HG02798 (cell line): Measurements from ENCODE around the gene CECR2.
"Not testable (repeated sequence)": the region's sequence is repeated elsewhere in the genome, so short reads cannot be mapped to it uniquely, and the experiment has no call there.

Experiments used
- ATAC-seq: cut with Tn5 transposase; IDR thresholded peaks from one replicate; pipeline ENCODE4 v1.9.1; 2021; ENCODE audit warnings: mild to moderate bottlenecking; ENCODE audit not compliant: unreplicated experiment, poor library complexity

Gene CECR2

DNA sequence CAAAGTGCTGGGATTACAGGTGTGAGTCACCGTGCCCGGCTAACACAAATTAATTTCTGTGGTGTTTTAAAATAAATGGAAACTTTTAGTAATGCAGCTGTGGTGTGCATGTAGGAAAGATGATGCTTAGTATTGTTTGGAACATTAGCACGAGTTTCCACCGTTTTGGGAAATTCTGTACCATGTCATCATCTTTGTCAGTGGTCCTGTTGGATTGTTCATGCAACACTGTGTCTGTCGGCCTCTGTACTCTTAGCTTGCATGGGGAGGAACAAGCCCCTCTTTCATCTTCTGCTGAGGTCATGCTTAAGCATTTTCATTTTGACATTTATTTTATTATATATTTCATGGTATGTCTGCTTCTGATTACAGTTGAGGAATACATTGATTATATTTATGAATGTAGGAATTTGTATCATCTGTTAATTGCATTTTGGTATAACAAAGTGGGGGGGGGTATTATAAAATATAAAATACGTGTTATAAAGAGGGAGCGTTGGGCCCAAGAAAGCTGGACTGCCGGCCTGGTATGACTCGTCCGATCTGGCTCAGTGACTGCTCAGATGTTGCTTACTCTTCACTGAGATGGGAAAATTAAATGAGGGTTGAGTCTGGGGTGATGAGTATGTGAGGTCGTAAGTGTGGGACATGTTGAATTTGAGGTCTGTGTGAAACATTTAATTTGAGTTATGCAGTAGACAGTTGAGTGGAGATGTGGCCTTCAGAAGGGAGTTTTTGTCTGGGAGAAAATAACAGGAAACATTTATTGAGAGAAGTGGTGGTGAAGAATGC, 28.7 kb downstream of the CECR2 start:
- no peak for ATAC-seq

DNA sequence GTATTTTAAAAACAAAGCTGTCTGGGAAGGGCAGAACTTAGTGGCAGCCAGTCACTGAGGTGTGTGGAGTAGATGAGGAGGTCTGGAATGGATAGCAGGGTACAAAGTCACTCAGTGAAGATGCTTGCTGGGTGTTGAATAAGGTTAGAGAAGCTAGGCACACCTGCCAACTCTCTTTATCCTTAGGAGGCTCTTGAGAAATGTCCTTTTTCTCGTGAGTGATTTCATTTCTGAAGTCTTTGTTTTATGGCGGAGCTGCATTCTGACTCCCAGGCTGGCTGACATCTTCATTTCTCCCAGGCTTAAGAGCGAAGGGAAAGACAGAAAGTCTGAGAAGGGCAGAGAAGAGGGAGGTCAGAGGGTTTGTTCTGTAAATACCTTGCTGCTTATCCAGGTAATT, 31.0 kb downstream of the CECR2 start:
- no peak for ATAC-seq

DNA sequence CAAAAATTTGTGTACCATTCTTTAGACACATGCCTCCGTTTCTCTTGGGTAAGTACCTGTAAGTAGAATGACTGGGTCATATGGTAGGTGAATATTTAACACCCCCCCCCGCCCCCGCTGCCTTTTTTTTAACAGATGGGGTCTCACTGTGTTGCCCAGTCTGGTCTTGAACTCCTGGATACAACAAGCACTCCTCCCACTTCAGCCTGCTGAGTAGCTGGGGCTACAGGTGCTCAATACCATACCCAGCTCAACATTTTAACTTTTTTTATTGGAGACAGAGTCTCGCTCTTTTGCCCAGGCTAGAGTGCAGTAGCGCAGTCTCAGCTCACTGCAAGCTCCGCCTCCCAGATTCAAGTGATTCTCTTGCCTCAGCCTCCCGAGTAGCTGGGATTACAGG, 32.5 kb downstream of the CECR2 start:
- ATAC-seq: no peak

DNA sequence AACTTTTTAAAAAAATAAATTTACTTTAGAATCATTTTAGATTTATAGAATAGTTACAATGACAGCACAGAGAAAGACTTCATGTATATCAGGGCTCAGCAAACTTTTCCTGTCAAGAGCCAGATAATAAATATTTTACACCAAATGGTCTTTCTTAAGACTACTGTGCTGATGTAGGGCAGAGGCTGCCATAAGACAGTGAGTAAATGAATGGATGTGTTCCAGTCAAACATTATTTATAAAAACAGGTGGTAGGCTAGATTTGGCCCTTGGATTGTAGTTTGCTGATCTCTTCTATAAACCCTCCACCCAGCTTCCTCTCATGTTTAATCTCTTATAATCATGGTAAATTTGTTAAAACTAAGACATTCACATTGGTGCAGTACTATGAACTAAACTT, 33.0 kb downstream of the CECR2 start:
- ATAC-seq: no peak

DNA sequence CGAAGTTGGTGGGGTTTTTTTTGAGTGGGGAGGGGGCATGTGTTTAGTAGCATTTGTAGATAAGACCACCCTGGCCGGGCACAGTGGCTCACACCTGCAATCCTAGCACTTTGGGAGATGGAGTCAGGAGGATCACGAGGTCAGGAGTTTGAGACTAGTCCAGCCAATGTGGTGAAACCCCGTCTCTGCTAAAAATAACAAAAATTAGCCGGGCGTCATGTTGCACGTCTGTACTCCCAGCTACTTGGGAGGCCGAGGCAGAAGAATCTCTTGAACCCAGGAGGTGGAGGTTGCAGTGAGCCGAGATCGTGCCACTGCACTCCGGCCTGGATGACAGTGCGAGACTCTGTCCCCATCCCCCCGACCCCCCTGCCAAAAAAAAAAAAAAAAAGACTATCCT, 34.6 kb downstream of the CECR2 start:
- ATAC-seq: no peak

DNA sequence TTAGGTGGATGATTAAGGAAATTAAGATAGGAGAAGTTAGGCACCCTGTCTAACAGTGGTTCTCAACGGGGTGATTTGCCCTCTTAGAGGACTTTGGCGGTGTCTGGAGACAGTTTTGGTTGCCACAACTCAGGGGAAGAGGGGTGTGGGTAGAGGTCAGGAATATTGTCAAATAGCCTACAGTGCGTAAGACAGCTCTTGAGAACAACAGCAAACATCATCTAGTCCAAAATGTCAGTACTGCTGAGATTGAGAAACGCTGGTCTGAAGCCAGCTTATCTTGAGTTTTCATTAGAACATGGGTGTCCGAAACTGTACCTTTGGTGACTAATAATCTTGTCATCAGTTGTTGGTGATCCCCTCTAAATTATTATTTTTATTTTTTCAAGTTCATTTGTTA, 38.4 kb downstream of the CECR2 start:
- no peak for ATAC-seq

DNA sequence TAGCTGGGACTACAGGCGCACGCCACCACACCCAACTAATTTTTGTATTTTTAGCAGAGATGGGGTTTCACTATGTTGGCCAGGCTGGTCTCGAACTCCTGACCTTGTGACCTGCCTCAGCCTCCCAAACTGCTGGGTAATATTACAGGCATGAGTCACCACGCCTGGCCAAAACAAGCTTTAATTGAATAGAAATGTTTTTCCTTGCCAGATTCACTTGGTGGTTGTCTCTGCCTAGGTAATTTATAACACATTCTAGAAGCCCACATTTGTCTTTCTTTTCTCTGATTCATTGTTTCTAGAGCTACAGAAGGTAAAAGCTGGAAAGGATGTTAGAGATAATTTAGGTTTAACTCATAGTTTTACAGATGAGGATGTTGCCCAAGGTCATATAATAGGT, 41.3 kb downstream of the CECR2 start:
- no peak for ATAC-seq

DNA sequence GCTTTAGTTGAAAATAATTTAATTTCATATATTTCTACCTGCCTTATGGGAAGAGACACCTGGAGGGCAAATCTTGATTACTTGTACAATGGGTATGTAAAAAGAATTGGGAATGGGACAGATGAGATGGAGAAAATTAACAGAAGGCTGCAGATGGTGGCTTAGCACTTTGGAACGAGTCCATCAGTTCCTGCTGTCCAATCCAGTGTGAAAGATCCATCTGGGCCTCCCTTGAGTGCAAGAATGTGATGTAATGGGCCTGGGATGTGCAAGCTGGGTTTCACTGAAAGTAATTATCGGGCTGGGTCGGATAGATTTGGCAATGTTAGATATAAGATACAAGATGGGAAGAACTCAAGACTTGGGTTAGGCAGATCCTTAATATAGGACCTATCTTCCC, 42.0 kb downstream of the CECR2 start:
- no peak for ATAC-seq

DNA sequence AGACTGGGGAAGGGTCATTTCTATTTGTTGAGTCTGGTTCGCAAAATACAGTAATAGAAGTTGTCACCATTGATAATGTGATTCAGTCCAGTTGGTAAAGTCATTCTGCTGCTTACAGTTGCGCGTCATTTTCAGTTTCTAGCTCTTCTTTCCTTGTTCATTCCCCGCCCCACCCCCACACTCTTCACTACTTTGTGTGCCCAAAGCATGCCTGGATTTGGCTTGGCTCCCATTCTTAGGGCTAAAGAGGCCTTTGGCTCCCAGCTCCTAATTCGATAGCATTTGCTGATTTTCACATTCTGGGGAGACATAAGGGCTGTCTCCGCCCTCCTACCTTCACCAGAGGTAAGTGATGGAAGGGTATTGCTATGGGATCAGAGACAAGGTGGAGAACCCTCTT, 43.0 kb downstream of the CECR2 start:
- ATAC-seq: no peak

DNA sequence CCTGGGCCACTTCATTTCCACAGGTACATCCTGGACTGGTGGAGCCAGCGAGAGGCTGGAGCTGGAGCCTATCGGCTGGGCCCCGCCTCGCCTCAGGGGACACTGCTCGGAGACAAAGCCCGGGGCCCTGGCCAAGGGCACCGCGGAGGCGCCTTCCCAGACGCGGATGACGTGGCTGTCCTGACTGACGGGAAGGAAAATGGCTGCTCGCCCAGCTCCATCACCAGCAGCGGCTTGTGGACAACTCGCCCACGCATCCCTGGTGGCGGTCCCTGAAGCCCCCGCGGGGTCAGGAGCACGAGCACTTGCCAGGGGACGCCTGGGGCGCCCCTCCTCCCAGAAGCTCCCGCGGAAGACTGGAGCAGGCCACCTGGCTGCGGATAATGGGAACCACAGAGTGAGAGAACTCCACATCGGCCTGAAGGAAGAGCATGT, 49.6 kb downstream of the CECR2 start:
- no peak for ATAC-seq

DNA sequence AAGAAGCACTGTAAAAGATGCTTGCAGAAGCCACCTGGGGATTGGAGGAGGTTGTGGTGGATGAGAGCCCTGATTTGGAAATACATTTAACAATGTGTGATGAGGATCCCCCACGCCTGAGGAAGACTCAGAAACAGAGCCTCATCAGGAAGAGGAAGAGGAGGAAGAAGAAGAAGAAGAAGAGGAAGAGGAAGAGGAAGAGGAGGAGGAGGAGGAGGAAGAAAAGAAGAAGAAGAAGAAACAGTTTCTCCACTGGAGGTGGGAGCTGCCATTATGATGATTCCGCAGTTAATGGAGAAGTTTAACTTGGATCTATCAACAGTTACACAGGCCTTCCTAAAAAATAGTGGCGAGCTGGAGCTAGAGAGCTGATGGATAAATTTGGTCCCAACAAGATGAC, 50.1 kb downstream of the CECR2 start:
- ATAC-seq: no peak

DNA sequence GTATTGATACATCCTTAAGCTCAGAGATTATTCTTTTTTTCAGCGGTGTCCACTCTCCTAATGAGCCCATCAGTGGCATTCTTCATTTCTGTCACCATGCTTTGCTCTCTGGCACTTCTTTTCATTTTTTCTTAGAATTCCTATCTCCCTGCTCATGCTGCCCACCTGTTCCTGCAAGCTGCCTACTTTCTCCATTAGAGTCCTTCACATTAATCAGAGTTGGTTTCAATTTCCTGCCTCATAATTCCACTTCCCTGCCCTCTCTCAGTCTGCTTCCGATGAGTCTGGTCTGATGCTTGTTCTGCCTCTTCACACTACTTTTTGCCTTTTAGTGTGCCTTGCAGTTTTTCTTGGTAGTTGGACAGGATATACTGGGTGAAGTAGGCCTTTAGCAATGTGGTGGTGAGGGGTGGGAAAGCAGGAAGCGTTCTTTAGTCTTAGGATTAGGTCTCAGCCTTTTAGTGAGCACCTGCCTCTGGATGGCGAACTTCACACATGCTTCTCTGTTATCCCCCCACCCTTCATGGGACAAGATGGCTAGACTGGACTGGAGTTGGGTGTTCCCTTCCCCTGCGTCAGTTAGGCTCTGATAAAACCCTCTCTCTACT, 53.6 kb downstream of the CECR2 start:
- ATAC-seq: no peak

DNA sequence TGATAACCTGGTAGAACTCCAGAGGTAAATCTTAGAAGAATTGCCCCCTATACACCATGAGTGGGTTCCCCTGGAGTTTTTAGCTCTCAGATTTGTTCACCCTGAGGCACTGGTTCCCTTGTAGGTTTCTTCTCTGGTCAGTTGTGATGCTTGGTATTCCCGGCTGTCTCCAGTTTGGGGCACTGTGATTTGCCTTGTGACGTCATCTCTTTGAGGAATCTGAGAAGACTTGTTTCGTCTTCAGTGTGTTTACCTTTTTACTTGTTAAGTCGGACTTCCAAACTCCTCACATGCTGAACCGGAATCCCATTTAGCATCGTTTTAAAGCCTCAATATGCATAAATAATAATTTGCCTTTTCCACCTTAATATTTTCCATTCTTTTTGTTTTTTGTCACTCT, 54.4 kb downstream of the CECR2 start:
- ATAC-seq: no peak

DNA sequence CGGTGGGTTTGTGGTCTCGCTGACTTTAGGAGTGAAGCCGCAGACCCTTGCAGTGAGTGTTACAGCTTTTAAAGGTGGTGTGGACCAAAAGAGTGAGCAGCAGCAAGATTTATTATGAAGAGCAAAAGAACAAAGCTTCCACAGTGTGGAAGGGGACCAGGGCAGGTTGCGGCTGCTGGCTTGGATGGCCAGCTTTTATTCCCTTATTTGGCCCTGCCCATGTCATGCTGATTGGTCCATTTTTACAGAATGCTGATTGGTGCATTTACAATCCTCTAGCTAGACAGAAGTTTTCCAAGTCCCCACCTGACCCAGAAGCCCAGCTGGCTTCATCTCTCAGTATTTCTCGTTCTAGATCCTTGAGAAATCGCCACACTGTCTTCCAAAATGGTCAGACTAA, 58.3 kb downstream of the CECR2 start:
- ATAC-seq: not testable (repeated sequence)

DNA sequence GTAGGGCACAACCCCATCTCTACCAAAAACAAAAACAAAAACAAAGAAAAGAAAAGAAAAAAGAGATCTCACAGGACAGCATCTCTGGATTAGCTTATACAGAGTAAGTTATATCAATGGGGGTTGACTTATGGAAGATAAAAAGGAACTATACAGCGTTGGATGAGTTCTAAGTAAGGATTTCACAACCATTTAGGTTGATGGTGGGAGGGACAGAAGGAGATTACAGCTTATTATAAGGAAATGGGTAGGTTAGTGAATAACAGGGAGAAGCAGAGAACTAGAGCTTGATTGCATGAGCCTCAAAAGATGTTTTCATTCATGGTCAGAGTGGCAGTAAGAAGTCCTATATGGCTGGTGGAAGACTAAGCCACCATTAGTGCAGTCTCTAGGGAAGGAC, 60.3 kb downstream of the CECR2 start:
- ATAC-seq: no peak

DNA sequence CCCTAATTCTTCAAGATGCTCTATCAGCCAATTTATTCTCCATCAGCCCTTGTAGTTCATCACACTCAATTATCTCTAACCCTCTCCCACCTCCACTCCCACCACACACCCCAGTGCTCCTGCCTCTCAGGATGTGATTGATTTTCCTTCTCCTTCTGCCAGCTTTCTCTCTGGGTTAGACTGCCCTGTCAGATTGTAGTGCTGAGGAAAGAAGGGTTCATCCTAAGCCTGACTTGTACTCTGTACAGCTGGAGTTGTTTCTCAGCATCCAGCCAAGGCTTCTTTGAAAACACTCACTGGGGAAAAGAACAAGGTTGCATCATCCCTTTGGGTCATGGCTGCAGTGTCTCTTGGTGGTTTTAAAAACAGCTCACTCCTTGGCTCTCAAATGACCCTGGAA, 61.2 kb downstream of the CECR2 start:
- ATAC-seq: no peak

DNA sequence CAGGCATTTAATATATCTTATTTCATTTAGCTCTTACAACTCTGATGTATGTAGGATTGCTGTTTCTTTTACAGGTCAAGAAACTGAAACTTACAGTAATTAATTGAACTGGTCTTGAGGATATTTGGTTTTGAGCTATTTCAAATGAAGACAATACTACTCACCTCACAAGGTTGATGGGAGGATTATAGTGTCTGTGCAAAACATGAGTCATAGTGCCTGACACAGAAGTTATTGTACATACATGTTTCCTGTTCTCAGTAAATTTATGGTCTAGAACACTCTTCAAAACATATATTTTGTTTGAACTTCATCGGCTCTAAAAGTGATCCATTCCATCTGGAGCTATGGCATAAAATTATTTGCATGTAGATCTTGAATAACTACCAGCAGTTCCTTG, 61.9 kb downstream of the CECR2 start:
- ATAC-seq: no peak

DNA sequence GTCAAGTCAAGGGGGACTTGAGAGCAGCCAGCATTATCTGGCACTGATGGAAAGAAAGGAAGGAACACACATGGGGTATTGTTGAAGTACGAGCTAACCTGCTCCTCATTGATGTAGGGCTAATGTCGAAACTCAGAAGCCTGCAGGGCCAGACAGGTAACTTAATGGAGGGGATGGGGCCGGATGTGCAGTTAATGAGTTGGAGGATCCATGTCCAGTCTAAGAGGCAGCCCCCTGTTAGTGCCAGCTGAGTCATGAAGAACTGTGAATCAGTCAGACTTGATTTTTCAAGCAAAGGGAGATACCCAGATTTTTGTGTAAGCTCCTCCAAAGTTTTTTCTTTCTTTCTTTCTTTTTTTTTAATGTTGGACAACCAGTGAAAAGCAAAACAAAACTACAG, 65.6 kb downstream of the CECR2 start:
- no peak for ATAC-seq

DNA sequence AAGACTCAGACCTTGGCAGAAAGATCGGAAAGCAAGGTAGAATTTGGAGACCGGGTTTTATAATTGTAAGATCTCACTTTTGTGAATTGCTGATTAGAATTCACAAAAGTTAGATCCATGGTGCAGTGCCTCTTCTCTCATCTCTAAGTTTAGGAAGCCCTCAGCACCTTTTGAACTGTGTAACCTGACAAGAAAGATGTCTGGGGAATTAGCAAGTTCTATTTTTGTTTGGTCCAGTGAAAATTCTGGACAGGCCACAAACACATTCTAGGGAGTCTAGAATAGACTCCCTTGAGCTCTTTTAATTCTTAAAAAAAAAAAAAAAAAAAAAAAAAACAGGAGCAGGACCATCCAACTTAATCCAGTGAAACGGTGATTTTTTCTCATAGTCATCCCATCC, 66.1 kb downstream of the CECR2 start:
- ATAC-seq: no peak

DNA sequence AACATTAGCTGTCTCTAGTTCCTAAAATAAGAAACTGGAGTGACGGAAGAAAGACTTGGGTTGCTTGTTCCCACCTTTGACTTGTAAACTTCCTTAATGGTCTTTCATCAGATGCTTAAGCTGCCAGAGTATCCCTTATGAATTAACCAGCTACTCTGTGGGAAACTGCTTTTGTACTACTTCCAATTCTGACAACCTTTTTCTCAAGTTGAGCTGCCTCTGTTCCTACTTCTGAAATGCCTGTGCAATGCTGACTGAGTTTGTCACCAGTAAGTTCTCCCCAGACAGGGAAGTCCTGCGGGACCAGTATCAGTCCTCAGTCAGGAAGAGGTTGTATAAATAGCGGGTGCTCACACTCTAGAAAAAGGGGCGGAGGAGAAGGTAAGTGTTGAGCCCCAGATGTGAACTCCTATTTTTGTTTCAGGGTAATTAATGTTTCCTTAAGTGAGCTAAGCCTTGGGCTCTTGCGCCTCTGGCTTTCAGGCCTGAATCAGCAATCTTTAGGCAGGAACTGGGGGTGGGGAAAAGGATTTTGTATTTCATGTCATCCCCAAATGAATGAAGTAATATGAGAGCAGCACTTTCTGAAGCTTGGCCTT, 67.2 kb downstream of the CECR2 start:
- no peak for ATAC-seq

DNA sequence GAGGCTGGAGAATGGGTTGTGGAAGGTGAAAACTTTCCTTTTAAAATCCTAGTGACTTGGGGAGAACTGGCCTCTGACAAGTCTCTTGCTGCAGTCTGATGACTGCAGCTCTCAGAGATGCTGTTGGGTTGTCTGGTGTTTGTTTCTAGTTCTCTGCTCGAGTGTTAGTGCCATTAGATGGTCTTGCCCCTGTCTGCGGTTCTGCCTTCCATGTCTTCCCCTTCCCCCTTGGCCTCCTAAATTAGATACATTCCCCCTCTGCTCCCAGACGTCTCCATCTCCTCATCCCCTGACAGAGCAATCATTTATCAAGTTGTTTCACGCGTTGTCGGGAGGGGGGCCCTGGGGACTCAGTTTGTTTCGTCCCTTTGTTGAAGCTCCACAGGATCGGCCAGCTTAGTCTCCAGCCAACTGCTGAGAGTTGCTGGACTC, 67.7 kb downstream of the CECR2 start:
- ATAC-seq: no peak

DNA sequence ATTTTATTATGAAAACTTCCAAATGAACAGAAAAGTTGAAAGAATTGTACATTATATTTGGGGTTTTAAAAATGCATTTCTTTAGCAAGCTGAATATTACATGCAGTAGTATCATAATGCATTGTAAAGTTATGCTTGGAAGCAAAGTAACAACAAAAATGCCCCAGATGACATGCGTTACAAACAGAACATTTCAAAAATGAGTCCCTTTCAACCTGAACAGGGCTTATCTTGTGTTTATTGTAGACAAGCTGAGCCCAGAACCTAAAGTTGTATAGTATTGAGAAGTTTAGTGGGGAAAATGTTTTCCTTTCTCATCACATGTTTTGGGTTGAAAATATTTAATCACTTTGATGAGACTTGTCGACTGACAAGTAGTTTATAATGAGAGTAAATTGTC, 68.8 kb downstream of the CECR2 start:
- no peak for ATAC-seq
